ENCODE measurements around the gene PYM1. TPM values are rescaled to one million over a fixed set of nuclear protein-coding genes. Genes with fewer than 3 reads are reported as not detected.

Gene PYM1
- total RNA-seq, 1 experiment from 2014 or later = 58.9 TPM

DNA sequence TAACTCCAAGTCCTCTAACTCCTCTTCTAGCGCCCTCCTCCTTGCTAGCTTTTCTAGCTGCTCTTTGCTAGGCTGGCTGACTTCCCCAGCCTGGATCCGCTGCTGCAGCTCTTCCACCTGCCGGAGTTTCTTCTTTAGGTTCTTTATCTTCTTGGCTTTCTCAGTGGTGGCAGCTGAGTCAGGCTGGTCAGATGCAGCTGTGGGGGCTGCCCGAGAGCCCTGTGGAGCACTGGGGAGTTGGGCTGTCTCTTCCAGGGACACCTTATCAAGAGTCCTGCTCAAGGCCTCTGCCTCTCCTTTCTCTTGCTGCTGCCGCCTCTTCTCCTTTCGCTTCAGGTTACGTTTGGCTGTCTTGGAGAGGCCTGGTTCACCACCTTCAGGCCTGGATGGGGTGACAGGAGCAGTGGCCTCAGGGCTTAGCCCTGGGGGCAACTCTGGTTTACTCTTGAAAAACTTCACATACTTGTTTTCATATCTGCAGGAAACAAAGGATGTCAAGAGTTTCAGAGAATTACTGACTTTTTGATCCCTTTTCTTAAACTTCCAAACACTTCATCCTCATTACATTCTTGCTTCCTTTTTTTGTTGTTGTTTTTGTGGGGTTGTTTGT is 25.7 kb downstream of the PYM1 start:
- Histone ChIP-seq H3K4me2 (ENCODE audit: insufficient read depth, insufficient read length, low read length) (no peak overlapping the region), H3K79me2 (ENCODE audit: insufficient read depth, low read length) (no peaks in the 10 kb centered on the region), H3K27me3 (ENCODE audit: insufficient read depth, low read length) (no peaks in the 10 kb centered on the region), H3K23ac (ENCODE audit: insufficient read length, low read depth, low read length) (no peak overlapping the region), H2AK5ac (ENCODE audit: insufficient read length, low read length) (no peak overlapping the region), H4K8ac (replicated peaks; ENCODE audit: insufficient read length, low read depth, low read length) (no peak overlapping the region), H3K9me3 (ENCODE audit: control insufficient read depth, low read depth, low read length) (no peaks in the 10 kb centered on the region), H3K23me2 (ENCODE audit: insufficient read length, low read depth, low read length, poor library complexity, severe bottlenecking) (no peaks in the 10 kb centered on the region), H4K91ac (ENCODE audit: insufficient read length, low read depth, low read length) (no peak overlapping the region), H3K4ac (ENCODE audit: low read depth, low read length) (no peak overlapping the region), H2BK120ac (ENCODE audit: low read depth, low read length, poor library complexity, severe bottlenecking) (no peak overlapping the region), H3K79me1 (ENCODE audit: insufficient read depth, low read depth, low read length, poor library complexity, severe bottlenecking) (no peaks in the 10 kb centered on the region), H4K5ac (ENCODE audit: insufficient read length, low read depth, low read length) (no peak overlapping the region), H3K4me1 (ENCODE audit: insufficient read depth, low read length) (no peaks in the 10 kb centered on the region), H3K9ac (ENCODE audit: extremely low read depth, insufficient read length, low read length) (no peak overlapping the region), H2BK15ac (ENCODE audit: low read depth, low read length) (no peak overlapping the region), H2BK5ac (ENCODE audit: insufficient read length, low read length) (no peak overlapping the region), H2BK12ac (ENCODE audit: insufficient read length, low read depth, low read length) (no peak overlapping the region), H2BK20ac (ENCODE audit: low read depth, low read length, poor library complexity, severe bottlenecking) (no peak overlapping the region), H2AFZ (ENCODE audit: low read length) (no peak overlapping the region), H3K18ac (ENCODE audit: insufficient read length, low read depth, low read length) (no peak overlapping the region), H4K20me1 (ENCODE audit: control insufficient read depth, insufficient read depth, insufficient read length) (no peaks in the 10 kb centered on the region), H3K14ac (ENCODE audit: insufficient read depth, low read length) (no peak overlapping the region), H3K56ac (ENCODE audit: insufficient read length, low read depth, low read length) (no peak overlapping the region), H3K27ac (ENCODE audit: insufficient read length, low read depth, low read length) (no peak overlapping the region), H3T11ph (ENCODE audit: low read length) (no peak overlapping the region)
- Mint-ChIP-seq H3K36me3 (ENCODE audit: insufficient read depth in 1 of 3, low read depth in 3 of 3) (peaks cover 21 to 30% (median 27%) of the 10 kb centered on the region in 3 experiments), H3K4me3 (no peak overlapping the region), H3K4me1 (no peaks in the 10 kb centered on the region), H3K27ac (peak overlapping the region in 2 of 3 experiments; percentile 2 to 29; a peak in 2 of 7 replicates), H3K9me3 (no peaks in the 10 kb centered on the region), H3K27me3 (ENCODE audit: low read depth) (no peaks in the 10 kb centered on the region)
- no peak for DNase-seq
- no CpG with 5 or more reads among the region's 7 CpGs for WGBS (ENCODE audit: extremely low coverage, insufficient read length, low lambda C conversion rate)
- TF ChIP-seq, protein P1, sequence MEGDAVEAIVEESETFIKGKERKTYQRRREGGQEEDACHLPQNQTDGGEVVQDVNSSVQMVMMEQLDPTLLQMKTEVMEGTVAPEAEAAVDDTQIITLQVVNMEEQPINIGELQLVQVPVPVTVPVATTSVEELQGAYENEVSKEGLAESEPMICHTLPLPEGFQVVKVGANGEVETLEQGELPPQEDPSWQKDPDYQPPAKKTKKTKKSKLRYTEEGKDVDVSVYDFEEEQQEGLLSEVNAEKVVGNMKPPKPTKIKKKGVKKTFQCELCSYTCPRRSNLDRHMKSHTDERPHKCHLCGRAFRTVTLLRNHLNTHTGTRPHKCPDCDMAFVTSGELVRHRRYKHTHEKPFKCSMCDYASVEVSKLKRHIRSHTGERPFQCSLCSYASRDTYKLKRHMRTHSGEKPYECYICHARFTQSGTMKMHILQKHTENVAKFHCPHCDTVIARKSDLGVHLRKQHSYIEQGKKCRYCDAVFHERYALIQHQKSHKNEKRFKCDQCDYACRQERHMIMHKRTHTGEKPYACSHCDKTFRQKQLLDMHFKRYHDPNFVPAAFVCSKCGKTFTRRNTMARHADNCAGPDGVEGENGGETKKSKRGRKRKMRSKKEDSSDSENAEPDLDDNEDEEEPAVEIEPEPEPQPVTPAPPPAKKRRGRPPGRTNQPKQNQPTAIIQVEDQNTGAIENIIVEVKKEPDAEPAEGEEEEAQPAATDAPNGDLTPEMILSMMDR (conservative IDR thresholded peaks at IDR 0.05) = no peak
